Right ventricle myocardium superior (tissue), 1 donor: ENCODE results near the gene SPHKAP. TPM values are rescaled to one million over a fixed set of nuclear protein-coding genes. Genes with fewer than 3 reads are reported as not detected.
"Not testable (repeated sequence)": the region's sequence is repeated elsewhere in the genome, so short reads cannot be mapped to it uniquely, and the experiment has no call there.

Source experiments
- ATAC-seq: fragments of 200-7000 bp; cut with Tn5 transposase; one replicate; pipeline ENCODE4 v1.9.1; 2020; ENCODE audit warnings: mild to moderate bottlenecking; ENCODE audit not compliant: poor library complexity
- DNase-seq: peaks from one replicate; pipeline ENCODE4 v3.0.0-alpha.2; 2020
- intact Hi-C: fragments of 100-400 bp; cut with DNase I; formaldehyde crosslinking; loops from one replicate; pipeline ENCODE4 v1.11.2; 2022
- total RNA-seq: library from RNA; stranded (reverse); fragmentation: NEBNext Ultra II Directional; extraction: Animal tissue kit (Norgen Biotek cat#: 25700); gene quantifications from one replicate; pipeline ENCODE4 v1.2.1, GENCODE V29; 2021
- donor health status: DM: no; HTN: yes; CAD: no; lungs with severe emphysema.

The SPHKAP gene
- total RNA-seq, 1 donor from 2014 or later, result 113 TPM

GRCh38 chr2:228107846-228108245 lies 73.6 kb downstream of the SPHKAP start:
- DNase-seq (no peak), ATAC-seq (no peak)
- intact Hi-C loops, result no loop called here

DNA sequence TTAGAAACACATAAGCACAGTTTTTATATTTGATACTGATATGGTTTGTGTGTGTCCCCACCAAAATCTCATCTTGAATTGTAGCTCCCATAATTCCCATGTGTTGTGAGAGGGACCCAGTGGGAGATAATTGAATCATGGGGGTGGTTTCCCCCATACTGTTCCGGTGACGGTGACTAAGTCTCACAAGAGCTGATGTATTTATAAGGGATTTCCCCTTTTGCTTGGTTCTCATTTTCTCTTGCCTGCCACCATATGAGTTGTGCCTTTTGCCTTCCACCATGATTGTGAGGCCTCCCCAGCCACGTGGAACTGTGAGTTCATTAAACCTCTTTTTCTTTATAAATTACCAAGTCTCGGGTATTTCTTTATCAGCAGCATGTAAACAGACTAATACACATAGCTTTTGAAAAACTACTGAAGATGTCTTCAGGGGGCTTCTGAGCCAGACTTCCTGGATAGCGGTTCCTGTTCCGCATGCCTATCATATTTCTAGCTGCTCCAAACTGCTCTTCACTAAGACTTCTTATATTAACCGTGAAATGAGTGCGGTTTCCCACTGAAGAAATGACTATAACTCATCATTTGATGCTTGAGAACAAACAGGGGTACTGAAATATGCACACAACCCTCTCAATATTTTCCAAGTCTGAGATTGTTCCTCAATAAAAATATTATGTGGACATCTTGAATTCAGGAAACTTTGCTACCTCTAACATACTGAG lies 75.8 kb downstream of the SPHKAP start:
- no peak for ATAC-seq
- intact Hi-C loops, result no loop called here

GRCh38 chr2:228104215-228104614 lies 77.3 kb downstream of the SPHKAP start:
- intact Hi-C loops, result no loop called here
- ATAC-seq (no peak), DNase-seq (no peak)

More for the DNA sequence above, 75.8 kb downstream of the SPHKAP start:
- DNase-seq, result no peak

- ATAC-seq (no peak), DNase-seq (no peak)
- intact Hi-C loops, result no loop called here
These were observed 78.1 kb downstream of the SPHKAP start for GRCh38 chr2:228103379-228103778.

DNA sequence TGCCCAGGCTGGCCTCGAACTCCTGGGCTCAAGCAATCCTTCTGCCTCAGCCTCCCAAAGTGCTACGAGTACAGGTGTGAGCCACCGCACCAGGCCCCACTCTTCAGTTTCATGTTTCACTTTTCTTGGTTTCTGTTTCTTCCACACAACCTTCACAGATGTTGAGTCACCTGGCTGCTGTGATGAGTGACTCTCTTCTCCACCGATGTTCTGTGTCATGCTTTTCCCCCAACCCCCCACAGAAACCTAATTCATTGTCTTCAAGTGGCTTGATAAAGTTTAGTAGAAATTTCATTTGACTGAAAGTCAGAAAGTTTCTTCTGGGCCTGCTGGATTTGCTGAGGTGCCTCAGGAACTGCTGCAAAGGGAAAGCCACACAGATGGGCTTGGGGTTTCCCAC lies 78.5 kb downstream of the SPHKAP start:
- intact Hi-C loops, result no loop called here
- ATAC-seq (no peak), DNase-seq (no peak)

- DNase-seq, result no peak
- intact Hi-C loops, result no loop called here
- ATAC-seq, result no peak
These were observed 87.0 kb downstream of the SPHKAP start for GRCh38 chr2:228094377-228094921.

GRCh38 chr2:228092056-228092455 lies 89.4 kb downstream of the SPHKAP start:
- intact Hi-C loops, result no loop called here
- DNase-seq (no peak), ATAC-seq (no peak)

DNA sequence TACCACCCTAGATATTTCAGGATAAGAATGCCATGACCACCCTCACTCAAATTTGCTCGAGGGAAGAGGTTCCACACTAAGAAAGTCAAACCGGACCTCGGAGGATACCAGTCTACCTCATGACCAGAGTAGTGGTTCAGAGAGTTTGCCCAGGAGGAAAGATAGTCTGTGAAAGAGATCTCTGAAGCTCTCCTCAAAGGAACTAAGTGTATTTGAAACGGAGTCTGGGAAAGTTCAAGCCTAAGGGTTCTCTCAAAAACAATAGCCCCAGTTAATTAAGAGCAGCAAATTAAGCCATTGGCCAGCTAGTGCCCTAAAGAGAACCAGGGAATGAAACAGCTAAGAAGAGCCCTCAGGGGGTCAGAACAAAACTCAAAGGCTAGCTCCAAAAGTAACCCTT lies 94.9 kb downstream of the SPHKAP start:
- DNase-seq, result no peak
- intact Hi-C loops, result no loop called here

DNA sequence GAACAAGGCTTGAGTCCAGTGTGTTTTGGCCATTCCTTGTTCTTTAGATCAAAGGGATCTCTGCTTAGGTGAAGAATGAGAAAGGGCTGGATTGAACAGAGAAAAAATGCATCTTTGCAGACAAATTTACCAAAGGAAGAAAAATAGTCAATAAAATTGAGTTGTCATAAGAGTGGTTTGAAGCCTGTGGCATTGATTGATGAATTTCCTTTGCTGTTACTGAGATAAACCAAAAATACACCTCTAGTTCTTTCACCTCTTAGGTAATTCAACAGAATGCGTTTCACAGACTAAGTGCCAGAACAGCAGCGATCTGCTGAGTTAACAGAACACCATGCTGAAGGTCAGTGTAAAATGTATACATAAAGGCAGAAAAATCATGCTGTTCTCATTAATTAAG lies 96.8 kb downstream of the SPHKAP start:
- DNase-seq (no peak), ATAC-seq (no peak)
- intact Hi-C loops, result no loop called here

More for the DNA sequence above, 94.9 kb downstream of the SPHKAP start:
- no peak for ATAC-seq

DNA sequence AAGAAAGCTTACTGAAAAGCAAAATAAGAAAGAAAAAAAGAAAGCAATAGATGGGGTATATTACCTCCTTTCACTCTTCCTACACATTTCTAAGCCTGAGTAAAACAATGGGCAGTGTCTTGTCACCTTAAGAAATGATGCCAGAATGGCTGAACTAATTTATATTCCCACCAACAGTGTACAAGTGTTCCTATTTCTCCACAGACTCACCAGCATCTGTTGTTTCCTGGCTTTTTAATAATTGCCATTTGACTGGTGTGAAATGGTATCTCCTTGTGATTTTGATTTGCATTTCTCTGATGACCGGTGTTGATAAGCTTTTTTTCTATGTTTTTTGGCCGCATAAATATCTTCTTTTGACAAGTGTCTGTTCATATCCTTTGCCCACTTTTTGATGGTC lies 98.4 kb downstream of the SPHKAP start:
- ATAC-seq (no peak), DNase-seq (no peak)
- intact Hi-C loops, result no loop called here

DNA sequence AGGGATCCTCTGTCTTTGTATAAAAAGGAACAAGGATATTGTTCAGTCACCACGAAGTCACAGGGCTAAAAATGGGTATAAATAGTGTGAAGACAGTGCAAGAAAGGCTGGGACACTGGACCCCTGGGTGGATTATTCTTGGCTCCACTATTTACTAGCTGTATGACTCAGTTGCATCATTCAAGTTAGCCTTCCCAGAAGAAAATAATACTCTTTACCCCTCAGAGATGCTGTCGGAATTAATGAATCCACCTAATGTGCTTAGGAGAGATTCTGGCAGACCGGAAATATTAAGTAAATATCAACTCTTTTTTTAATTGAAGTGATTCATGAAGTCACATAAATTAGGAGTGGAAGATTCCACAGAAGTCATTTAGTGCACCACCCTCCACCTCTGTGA lies 98.9 kb downstream of the SPHKAP start:
- no peak for ATAC-seq
- DNase-seq, result no peak
- intact Hi-C loops, result no loop called here

DNA sequence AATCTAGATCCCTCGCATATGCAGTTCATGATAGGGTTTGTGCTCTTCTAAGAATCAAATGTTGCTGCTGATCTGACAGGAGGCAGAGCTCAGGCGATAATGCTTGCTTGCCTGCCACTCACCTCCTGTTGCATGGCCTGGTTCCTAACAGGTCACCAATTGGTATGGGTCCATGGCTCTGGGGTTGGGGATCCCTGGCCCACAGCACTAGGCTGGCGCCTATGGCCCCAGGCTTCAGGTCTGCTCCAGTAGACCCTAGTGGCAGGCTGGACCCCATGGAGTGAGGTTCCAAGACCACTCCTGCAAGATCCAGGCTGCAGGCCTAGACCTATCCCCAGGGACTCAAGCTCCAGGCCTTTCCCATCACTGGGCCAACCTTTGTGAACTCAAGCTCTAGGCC lies 102.3 kb downstream of the SPHKAP start:
- no peak for ATAC-seq
- intact Hi-C loops, result no loop called here
- no peak for DNase-seq

GRCh38 chr2:228076695-228077094 lies 104.8 kb downstream of the SPHKAP start:
- ATAC-seq, DNase-seq, intact Hi-C loops: not testable (repeated sequence)

DNA sequence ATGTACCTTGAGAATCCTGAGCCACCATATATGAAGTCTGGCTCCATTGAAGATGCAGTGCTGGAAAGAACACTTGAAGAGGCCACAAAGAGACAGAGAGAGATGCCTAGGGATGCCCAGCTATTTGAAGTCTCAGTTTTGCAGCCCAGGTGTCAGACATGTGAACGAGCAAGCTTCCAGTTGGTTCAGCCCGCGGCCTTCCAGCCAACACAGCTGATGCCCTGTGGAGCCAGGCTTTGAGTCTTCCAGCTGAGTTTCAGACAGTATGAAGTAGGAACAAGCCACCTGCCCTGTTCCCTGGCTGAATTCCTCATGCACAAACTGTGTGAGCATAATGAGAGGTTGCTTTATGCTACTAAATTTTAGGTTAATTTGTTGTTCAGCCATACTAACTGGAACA lies 108.8 kb downstream of the SPHKAP start:
- DNase-seq (no peak), ATAC-seq (no peak)
- intact Hi-C loops, result no loop called here

DNA sequence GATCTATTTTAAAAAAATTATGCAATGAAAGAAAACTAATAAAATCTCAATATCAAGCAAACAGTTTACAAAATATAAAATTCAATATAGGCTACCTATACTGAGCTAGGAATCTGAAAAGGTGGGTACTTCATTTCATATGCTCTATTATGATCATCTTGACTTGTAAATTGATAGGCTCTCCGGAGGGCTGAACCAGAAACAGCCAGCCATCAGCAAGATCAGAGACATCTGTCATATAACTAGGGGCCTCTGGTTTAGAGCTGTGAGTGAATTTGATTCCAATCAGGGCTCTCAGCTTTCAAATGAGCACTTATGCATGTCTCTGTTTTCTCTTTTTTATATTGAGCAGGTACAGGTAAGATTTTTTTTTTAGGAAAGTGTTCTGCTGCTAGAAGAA lies 114.2 kb downstream of the SPHKAP start:
- intact Hi-C loops, result no loop called here
- no peak for ATAC-seq
- no peak for DNase-seq

DNA sequence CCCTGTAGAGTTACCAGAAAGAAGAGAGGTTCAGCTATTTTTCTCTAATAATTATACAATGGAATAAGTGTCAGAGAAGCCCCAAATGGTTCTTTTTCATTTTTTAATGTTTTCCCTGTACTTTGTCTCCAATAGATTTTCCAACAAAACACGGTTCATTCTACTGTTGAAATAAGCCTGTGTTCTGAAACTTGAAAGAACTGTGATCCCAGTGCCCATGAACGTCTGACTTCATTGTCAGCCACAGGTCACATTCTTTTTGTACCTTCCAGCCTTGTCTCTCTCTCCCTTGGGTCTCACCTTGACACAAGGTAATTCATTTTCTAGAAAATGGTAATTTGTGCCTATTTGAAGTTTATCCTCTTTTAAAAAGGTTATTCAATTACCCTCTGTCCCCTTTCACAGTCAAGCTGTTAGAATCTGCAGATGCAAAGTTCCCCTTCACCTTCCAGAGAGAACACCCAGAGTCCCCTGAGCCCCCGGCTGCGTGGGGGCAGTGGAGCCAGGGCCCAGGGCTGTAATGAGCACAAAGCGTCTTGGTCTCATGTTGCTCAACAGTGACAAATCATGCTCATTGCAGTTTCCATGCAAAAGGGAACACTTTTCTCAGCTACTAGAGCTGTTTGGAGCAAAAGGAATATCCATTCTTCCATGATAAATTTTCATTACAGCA lies 115.2 kb downstream of the SPHKAP start:
- intact Hi-C loops, result no loop called here
- ATAC-seq, result no peak
- DNase-seq, result no peak

DNA sequence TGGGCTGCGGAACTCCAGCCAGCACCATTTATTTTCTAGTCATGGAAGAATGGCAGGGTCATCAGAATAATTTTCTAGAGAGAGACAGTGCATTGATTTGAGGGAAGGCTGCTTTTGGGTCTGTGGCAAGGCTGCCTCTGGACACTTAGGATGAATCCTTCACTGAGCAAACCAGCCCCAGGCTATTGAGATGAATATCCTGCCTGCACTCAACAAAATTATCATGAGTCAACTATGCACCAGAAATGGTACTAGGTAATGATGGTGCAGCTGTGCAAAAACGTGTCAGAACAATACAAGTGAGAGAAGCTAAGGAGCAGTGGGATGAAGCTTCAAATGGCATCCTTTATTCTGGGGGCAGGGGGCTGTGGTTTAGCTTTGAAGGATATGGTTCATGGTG lies 115.8 kb downstream of the SPHKAP start:
- no peak for DNase-seq
- intact Hi-C loops, result no loop called here
- no peak for ATAC-seq

DNA sequence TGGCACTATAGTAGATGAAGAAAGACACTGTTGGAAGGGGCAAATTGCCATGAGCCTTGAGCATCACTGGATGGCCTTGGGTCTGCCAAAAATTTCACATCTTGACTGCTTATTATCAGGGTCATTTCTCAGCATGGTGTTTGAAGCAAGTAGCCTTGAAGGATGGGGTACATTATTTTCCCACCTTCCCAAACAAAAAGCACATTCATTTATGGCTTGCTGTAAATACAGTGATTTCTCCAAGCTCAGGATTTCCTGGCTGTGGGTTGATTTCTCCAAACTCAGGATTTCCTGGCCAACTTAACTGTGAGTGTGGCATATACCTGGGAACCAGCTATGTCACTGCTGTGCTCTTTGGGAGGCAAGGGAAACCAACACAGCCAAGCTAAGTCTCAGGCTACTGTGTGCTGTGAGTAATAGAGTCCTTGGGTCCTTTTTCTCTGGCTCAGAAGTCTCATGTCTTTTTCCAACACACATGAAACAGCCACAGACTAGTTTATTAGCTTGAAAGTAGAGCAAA lies 116.6 kb downstream of the SPHKAP start:
- intact Hi-C loops, result no loop called here
- ATAC-seq (peak; percentile 21), DNase-seq (no peak)

- intact Hi-C loops, result no loop called here
These were observed 117.5 kb downstream of the SPHKAP start for GRCh38 chr2:228064024-228064423.

GRCh38 chr2:228063558-228063957 lies 117.9 kb downstream of the SPHKAP start:
- DNase-seq, result no peak
- no peak for ATAC-seq
- intact Hi-C loops, result no loop called here

More at GRCh38 chr2:228064024-228064423, 117.5 kb downstream of the SPHKAP start:
- no peak for ATAC-seq
- DNase-seq, result no peak
